Measurements from ENCODE around the gene ARHGAP33.

The ARHGAP33 gene

GRCh38 chr19:35777961-35778360 lies 2.6 kb downstream of the ARHGAP33 start:
- no peak for DNase-seq (ENCODE audit: low read depth, low spot score)

DNA sequence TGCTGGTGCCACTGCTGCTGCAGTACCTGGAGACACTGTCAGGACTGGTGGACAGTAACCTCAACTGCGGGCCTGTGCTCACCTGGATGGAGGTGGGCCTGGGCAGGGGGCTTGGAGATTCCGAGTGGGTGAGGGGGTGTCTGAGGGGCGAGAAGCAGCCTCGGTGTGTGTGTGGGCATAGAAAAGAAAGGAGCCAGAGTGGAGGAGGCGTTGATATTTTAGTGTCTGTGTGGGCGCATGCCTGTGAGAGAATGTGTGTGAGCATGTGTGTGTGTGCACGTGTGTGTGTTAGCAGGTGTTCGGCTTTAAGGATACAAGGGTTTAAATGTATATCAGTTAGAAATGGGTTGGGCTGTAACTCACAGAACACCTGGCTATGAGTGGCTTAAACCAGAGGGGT lies 3.7 kb downstream of the ARHGAP33 start:
- DNase-seq (ENCODE audit: low read depth, low spot score) = no peak

- DNase-seq (ENCODE audit: low read depth, low spot score) = no peak
Measured at GRCh38 chr19:35780058-35780457, 4.7 kb downstream of the ARHGAP33 start.

- DNase-seq (ENCODE audit: low read depth, low spot score) = no peak
Measured at GRCh38 chr19:35780717-35781116, 5.4 kb downstream of the ARHGAP33 start.

- DNase-seq (ENCODE audit: low read depth, low spot score) = no peak
Measured at GRCh38 chr19:35781650-35782049, 6.3 kb downstream of the ARHGAP33 start.

DNA sequence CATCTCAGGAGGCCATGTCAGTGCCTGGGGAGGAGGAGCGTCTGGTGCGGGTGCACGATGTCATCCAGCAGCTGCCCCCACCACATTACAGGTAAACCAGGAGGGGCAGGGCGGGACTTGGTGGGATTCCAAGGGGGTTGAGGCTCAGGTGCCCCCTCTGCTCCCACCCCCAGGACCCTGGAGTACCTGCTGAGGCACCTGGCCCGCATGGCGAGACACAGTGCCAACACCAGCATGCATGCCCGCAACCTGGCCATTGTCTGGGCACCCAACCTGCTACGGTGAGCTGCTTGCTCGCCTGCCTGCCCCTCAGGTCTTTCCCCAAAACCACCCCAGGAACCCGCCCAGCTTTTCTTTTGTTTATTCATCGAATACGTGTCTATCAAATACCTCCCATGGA lies 7.2 kb downstream of the ARHGAP33 start:
- no peak for DNase-seq (ENCODE audit: low read depth, low spot score)

GRCh38 chr19:35783469-35784434 lies 8.4 kb downstream of the ARHGAP33 start:
- DNase-seq (ENCODE audit: low read depth, low spot score) = peak; percentile 56

GRCh38 chr19:35784503-35785338 lies 9.4 kb downstream of the ARHGAP33 start:
- peak; percentile 77 for DNase-seq (ENCODE audit: low read depth, low spot score)

DNA sequence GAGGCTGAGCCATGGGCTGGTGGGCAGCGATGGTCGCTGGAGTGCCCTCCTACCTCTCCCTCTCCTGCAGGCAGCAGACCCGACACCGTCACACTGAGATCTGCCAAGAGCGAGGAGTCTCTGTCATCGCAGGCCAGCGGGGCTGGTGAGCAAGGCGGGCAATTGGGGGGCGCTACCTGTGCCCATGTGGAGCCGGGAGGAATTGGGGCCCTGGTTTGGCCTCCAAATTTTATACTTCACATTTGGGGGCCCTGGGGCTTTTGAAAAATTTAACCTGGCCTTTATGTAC lies 9.9 kb downstream of the ARHGAP33 start:
- no peak for DNase-seq (ENCODE audit: low read depth, low spot score)

DNA sequence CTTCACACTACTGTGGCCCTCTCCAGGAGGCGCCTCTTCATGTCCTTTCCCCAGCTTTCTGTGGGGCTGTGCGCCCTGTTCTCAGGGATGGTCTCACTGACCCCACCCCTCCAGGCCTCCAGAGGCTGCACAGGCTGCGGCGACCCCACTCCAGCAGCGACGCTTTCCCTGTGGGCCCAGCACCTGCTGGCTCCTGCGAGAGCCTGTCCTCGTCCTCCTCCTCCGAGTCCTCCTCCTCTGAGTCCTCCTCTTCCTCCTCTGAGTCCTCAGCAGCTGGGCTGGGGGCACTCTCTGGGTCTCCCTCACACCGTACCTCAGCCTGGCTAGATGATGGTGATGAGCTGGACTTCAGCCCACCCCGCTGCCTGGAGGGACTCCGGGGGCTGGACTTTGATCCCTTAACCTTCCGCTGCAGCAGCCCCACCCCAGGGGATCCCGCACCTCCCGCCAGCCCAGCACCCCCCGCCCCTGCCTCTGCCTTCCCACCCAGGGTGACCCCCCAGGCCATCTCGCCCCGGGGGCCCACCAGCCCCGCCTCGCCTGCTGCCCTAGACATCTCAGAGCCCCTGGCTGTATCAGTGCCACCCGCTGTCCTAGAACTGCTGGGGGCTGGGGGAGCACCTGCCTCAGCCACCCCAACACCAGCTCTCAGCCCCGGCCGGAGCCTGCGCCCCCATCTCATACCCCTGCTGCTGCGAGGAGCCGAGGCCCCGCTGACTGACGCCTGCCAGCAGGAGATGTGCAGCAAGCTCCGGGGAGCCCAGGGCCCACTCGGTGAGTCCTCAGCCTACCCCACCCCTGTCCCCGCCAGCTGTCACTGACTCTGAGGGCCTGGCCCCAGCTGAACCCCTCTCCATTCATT lies 11.2 kb downstream of the ARHGAP33 start:
- DNase-seq (ENCODE audit: low read depth, low spot score) = no peak

GRCh38 chr19:35787227-35787799 lies 11.9 kb downstream of the ARHGAP33 start:
- DNase-seq (ENCODE audit: low read depth, low spot score) = no peak

DNA sequence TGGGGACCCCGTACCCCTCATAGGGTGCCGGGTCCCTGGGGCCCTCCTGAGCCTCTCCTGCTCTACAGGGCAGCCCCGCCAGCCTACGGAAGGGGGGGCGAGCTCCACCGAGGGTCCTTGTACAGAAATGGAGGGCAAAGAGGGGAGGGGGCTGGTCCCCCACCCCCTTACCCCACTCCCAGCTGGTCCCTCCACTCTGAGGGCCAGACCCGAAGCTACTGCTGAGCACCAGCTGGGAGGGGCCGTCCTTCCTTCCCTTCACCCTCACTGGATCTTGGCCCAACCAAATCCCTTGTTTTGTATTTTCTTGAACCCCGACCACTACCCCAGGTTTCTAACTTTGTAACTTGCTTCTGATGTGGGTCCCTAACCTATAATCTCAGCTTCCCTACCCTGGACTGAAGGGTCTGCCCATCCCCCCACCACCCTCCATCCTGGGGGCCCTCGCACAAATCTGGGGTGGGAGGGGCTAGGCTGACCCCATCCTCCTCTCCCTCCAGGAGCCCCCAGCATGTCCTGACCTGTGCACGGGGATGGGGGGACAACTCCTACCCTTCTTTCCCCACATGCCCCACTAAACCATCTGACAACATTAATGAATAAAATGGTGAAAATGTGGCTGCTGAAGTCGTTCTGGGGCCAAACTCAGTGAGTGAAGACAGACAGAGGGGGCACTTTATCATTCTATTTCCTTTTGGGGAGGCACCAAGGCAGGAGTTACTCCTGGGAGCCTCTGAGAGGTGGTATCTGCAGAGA lies 13.0 kb downstream of the ARHGAP33 start:
- DNase-seq (ENCODE audit: low read depth, low spot score) = no peak

GRCh38 chr19:35789195-35789977 lies 14.0 kb downstream of the ARHGAP33 start:
- no peak for DNase-seq (ENCODE audit: low read depth, low spot score)

GRCh38 chr19:35789978-35790944 lies 14.9 kb downstream of the ARHGAP33 start:
- DNase-seq (ENCODE audit: low read depth, low spot score) = no peak

DNA sequence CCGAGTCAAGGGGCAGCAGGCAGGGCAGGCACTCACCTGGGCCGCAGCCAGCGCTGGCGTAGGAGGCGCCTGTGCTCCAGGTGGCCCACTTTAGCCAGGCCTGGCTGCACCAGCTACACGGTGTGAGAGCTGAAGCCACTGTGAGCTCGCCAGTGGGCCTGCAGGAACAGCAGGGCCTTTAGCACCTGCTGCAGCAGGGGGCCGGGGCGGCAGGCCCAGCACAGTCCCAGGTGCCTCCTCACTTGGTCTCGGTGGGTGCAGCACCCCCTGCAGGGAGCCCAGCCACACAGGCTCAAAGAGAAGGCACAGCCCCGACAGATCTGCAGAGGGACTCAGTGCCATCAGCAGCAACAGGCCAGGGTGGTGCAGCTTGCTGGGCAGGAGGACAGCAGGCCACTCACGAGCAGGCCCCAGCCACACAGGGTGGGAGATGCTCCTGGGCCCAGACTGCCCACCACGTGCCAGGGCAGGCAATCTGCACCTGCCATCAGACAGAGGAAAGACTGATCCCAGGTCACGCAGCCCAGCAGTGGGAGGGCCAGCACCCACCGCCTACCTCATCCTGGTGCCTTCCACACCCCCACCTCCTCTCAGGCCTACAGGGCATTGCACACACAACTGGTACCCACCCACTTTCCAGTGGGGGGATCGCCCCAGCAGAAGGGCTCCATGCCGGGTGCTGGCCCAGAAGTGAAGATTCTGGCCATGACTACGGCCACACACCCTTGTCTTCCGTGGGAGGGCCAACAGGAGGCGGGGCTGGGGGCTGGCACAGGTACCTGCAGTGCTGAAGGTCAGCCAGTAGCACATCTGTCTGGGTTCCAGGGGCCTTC lies 15.8 kb downstream of the ARHGAP33 start:
- DNase-seq (ENCODE audit: low read depth, low spot score) = no peak

DNA sequence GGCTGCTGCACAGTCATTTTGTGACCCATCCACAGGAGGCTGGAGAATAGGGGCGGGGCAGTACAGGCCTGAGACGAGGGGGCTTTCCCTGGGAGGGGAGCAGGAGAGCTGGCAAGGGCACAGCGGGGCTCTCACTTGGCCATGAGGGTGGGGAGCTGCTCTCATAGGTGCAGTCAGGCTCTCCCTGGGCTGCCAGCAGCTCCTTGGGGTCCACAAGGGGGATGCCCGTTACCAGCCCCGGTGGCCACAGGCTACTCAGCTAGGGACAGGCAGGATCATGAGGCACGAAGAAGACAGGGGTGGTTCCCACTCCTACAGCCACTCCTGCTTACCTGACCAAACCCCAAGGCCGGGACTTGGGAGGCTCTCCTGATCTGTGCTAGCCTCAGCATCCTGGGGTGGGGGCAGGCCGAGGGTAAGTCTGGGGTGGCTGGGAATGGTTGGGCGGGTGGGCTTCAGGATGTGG lies 16.5 kb downstream of the ARHGAP33 start:
- no peak for DNase-seq (ENCODE audit: low read depth, low spot score)

- no peak for DNase-seq (ENCODE audit: low read depth, low spot score)
Measured at GRCh38 chr19:35792312-35792711, 16.9 kb downstream of the ARHGAP33 start.

DNA sequence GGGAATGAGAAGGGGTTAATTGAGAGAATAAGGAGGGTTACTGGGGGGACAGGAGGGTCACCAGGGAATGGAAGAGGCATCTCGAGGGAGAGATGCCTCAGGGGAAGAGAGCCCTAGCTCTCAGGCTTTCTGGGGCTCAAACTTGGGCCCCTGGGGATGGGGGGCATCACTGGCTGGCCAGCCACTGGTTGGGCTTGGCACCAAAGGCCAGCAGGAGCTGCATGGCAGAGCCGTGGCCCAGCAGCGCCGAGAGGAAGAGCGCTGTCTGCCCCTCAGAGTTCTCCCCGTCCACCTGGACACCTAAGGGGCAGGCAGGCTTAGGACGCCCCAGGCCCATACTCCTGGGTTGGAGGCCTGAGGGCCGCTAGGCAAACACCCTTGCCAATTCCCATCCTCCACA lies 17.5 kb downstream of the ARHGAP33 start:
- DNase-seq (ENCODE audit: low read depth, low spot score) = no peak

Data from ELF-1 (cell line).